GM19397 (cell line): ENCODE measurements around the gene GPR3.

ENCODE experiments used
- ATAC-seq: cut with Tn5 transposase; IDR thresholded peaks from one replicate; pipeline ENCODE4 v1.9.1; 2021; ENCODE audit warnings: mild to moderate bottlenecking, moderate library complexity; ENCODE audit not compliant: unreplicated experiment

The GPR3 gene

GRCh38 chr1:27392096-27392777 is at the start of gene GPR3:
Gene GPR3 (plus strand): TSS chr1:27392622. CDS start chr1:27393799, 1,177 bp downstream.
- peak; percentile 71 for ATAC-seq

- ATAC-seq, result no peak
Measured at GRCh38 chr1:27342778-27343638, 49.4 kb upstream of the GPR3 start.

- ATAC-seq, result no peak
Measured at GRCh38 chr1:27343639-27344025, 48.8 kb upstream of the GPR3 start.

- no peak for ATAC-seq
Measured at GRCh38 chr1:27345272-27345671, 47.1 kb upstream of the GPR3 start.

- no peak for ATAC-seq
Measured at GRCh38 chr1:27346357-27346756, 46.1 kb upstream of the GPR3 start.

GRCh38 chr1:27346991-27347624 is 45.3 kb upstream of the GPR3 start:
- ATAC-seq, result no peak

GRCh38 chr1:27348861-27349783 is 43.3 kb upstream of the GPR3 start:
- ATAC-seq, result no peak

GRCh38 chr1:27349784-27350662 is 42.4 kb upstream of the GPR3 start:
- no peak for ATAC-seq

GRCh38 chr1:27350663-27351540 is 41.5 kb upstream of the GPR3 start:
- no peak for ATAC-seq

GRCh38 chr1:27351541-27352107 is 40.8 kb upstream of the GPR3 start:
- ATAC-seq, result no peak

GRCh38 chr1:27353166-27353565 is 39.3 kb upstream of the GPR3 start:
- ATAC-seq, result no peak

GRCh38 chr1:27353629-27354028 is 38.8 kb upstream of the GPR3 start:
- no peak for ATAC-seq

- no peak for ATAC-seq
Measured at GRCh38 chr1:27355683-27356082, 36.7 kb upstream of the GPR3 start.

- ATAC-seq, result no peak
Measured at GRCh38 chr1:27356277-27356618, 36.2 kb upstream of the GPR3 start.

- ATAC-seq, result no peak
Measured at GRCh38 chr1:27356619-27357280, 35.7 kb upstream of the GPR3 start.

- no peak for ATAC-seq
Measured at GRCh38 chr1:27357281-27358037, 35.0 kb upstream of the GPR3 start.
